AG08395 (cell line): ENCODE measurements around the gene HDGFL2.

Experiments used
- DNase-seq: peaks from one replicate; pipeline ENCODE4 v3.0.0; 2012; ENCODE audit warnings: mixed read lengths, low spot score

HDGFL2 gene

GRCh38 chr19:4471403-4472173, 509 bp upstream of the HDGFL2 start:
- DNase-seq, result peak; percentile 99

- DNase-seq, result no peak
Measured at GRCh38 chr19:4473011-4473762, 1.1 kb downstream of the HDGFL2 start.

- DNase-seq, result peak; percentile 4
Measured at GRCh38 chr19:4473763-4474513, 1.8 kb downstream of the HDGFL2 start.

- peak; percentile 72 for DNase-seq
Measured at GRCh38 chr19:4474514-4475022, 2.5 kb downstream of the HDGFL2 start.

- no peak for DNase-seq
Measured at GRCh38 chr19:4477034-4477801, 5.1 kb downstream of the HDGFL2 start.

- no peak for DNase-seq
Measured at GRCh38 chr19:4482721-4483364, 10.7 kb downstream of the HDGFL2 start.

GRCh38 chr19:4483385-4483784, 11.3 kb downstream of the HDGFL2 start:
- no peak for DNase-seq

- no peak for DNase-seq
Measured at GRCh38 chr19:4487572-4487971, 15.5 kb downstream of the HDGFL2 start.

GRCh38 chr19:4488496-4488895, 16.4 kb downstream of the HDGFL2 start:
- no peak for DNase-seq

GRCh38 chr19:4491446-4491845, 19.3 kb downstream of the HDGFL2 start:
- DNase-seq, result no peak

- no peak for DNase-seq
Measured at GRCh38 chr19:4492337-4493103, 20.4 kb downstream of the HDGFL2 start.

GRCh38 chr19:4493104-4493928, 21.2 kb downstream of the HDGFL2 start:
- DNase-seq, result no peak

GRCh38 chr19:4493929-4494690, 22.0 kb downstream of the HDGFL2 start:
- DNase-seq, result no peak

GRCh38 chr19:4494691-4495064, 22.6 kb downstream of the HDGFL2 start:
- DNase-seq, result no peak

GRCh38 chr19:4495471-4495870, 23.4 kb downstream of the HDGFL2 start:
- DNase-seq, result no peak

GRCh38 chr19:4496304-4496703, 24.2 kb downstream of the HDGFL2 start:
- no peak for DNase-seq

- no peak for DNase-seq
Measured at GRCh38 chr19:4497770-4498389, 25.8 kb downstream of the HDGFL2 start.

- DNase-seq, result no peak
Measured at GRCh38 chr19:4498694-4499093, 26.6 kb downstream of the HDGFL2 start.
